Measurements from ENCODE around the gene GTPBP4.

- no peak for TF ChIP-seq POLR2A (IDR thresholded peaks at IDR 0.05)
- TF ChIP-seq CTCF (IDR thresholded peaks at IDR 0.05) = no peak
- TF ChIP-seq POLR2AphosphoS5 (IDR thresholded peaks at IDR 0.05) = no peak
Measured at GRCh38 chr10:978826-979421, 9.3 kb upstream of the GTPBP4 start.

Data from prostate gland (tissue), 2 donors.